ENCODE measurements around the gene TBXA2R.
"Not testable (repeated sequence)": the region's sequence is repeated elsewhere in the genome, so short reads cannot be mapped to it uniquely, and the experiment has no call there.

Gene TBXA2R

DNA sequence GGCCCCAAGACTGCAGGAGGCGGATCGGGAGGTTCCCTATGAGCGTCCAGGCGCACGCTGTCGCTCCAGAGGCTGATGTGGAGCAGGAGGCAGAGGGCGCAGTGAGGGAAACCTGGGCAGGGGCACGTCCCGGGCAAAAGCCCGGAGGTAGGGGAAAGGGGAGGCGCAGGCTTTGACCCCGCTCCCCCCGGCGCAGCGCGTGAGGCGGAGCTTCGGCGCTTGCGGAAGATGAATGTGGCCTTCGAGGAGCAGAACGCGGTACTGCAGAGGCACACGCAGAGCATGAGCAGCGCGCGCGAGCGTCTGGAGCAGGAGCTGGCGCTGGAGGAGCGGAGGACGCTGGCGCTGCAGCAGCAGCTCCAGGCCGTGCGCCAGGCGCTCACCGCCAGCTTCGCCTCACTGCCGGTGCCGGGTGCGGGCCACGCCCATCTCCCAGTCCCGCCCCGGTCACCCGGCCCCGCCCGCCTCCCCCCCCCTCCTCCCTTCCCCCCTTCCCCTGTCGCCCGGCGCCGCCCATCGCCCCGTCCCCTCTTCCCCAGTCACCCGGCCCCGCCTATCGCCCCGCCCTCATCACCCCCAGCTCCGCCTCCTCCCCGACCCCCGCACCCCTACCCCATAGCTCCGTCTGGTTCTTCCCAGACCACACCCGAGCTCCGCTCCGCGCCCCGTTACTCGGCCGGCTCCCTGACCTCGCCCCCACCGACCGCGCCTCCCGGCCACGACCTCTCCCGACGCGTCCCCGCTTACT, 29.8 kb downstream of the TBXA2R start:
- no peak for DNase-seq

- no peak for DNase-seq
Measured at GRCh38 chr19:3575949-3576673, 30.6 kb downstream of the TBXA2R start.

DNA sequence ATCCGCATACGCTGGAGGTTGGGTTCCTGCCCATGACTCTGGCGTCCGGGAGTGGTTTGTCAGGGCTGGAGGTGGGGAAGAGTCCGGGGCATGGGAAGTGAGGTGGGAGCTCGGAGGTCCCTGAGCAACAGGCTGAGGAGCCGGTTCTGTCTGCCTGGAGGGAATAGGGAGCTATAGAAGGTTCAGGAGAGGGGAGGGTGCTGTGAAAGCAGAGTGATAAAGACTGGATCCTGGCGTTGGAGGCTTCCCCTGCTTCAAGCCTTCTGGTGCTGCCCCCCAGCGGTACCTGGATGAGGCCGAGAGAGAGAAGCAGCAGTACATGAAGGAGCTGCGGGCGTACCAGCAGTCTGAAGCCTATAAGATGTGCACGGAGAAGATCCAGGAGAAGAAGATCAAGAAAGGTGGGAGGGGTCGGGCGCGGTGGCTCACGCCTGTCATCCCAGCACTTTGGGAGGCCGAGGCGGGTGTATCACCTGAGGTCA, 31.4 kb downstream of the TBXA2R start:
- DNase-seq: no peak

GRCh38 chr19:3573858-3574637, 32.6 kb downstream of the TBXA2R start:
- DNase-seq: peak; percentile 73 to 83

DNA sequence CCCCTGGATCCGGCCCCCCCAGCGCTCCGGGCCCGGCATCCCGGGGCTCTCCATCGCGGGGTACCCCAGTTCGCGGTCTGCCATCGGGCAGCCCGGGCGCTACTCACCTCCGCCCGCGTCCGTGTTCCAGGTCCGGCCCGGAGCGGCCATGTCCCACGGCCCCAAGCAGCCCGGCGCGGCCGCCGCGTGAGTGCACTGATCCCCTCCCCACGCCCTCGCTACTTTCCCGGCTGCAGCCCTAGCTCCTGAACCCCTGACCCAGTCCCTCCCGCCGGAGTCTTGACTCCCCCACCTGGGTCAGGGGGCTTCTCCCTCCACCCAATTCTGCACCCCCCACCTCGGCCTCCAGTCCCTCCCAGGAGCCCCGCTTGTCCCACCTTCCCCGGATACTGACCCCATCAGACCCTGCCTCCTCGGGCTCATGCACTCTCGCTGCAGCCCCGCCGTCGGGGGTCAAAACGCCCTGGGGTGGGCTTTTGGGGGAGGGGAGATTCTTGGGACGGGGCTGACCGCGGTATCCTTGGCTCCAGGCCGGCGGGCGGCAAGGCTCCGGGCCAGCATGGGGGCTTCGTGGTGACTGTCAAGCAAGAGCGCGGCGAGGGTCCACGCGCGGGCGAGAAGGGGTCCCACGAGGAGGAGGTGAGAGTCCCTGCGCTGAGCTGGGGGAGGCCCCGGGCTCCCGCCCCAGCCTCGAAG, 33.4 kb downstream of the TBXA2R start:
- DNase-seq: no peak

GRCh38 chr19:3572855-3573161, 33.9 kb downstream of the TBXA2R start, which contains the start of gene HMG20B:
Gene HMG20B (plus strand): TSS chr19:3572944. CDS start chr19:3573310, 366 bp downstream.
- no peak for DNase-seq

DNA sequence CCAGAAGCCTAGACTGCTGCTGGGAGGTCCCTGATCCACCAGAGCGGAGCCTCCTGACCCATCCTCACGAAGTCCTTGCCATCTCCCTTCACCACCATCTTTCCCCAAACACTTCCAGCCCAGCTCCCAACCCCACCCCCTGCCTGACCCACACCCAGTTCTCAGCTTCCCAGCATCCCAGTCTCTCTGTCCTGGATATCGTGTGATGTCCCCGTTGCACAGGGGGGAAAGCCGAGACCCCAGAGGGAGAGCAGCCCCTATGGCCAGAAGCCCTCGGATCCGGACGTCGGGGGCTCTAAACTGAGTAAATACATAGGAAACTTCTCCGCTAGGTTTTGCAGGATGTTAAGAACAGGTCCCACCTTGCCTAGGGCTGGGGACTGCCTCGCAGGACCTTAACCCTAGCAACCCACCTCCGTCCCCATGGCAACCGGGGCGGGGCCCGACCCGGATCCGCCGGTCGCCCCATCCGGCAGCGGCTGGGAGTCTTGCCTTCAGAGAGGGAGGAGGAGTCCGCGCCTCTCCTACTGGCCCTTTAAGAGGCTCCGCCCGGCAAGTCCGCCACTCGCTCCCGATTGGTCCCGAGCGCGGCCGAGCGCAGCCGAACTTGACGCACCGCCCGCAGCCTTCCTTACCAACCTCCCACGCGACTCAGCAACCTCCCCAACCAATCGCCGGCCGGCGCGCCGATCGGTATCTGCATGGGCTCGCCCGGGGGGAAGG, 34.4 kb downstream of the TBXA2R start:
- DNase-seq: peak; percentile 99 to 100

DNA sequence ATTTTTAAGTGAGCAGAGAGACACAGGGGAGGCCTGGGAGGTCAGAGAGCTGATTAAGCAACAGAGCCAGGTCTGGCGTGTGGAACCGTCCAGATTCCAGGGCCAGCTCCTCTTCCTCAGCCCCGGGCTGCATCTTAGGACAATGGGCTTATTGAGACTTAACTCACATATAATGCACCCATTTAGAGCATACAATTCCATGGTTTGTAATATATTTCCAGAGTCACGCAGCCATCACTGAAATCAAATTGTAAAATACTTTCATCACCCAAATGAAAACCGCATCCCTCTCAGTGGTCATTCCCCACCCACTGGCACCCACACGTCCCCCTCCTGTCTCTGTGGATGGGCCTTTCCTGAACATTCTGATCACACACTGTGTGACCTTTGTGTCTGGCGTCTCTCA, 36.1 kb downstream of the TBXA2R start:
- DNase-seq: no peak

GRCh38 chr19:3570042-3570441, 36.6 kb downstream of the TBXA2R start:
- DNase-seq: not testable (repeated sequence)

GRCh38 chr19:3565139-3565538, 41.5 kb downstream of the TBXA2R start:
- DNase-seq: no peak

DNA sequence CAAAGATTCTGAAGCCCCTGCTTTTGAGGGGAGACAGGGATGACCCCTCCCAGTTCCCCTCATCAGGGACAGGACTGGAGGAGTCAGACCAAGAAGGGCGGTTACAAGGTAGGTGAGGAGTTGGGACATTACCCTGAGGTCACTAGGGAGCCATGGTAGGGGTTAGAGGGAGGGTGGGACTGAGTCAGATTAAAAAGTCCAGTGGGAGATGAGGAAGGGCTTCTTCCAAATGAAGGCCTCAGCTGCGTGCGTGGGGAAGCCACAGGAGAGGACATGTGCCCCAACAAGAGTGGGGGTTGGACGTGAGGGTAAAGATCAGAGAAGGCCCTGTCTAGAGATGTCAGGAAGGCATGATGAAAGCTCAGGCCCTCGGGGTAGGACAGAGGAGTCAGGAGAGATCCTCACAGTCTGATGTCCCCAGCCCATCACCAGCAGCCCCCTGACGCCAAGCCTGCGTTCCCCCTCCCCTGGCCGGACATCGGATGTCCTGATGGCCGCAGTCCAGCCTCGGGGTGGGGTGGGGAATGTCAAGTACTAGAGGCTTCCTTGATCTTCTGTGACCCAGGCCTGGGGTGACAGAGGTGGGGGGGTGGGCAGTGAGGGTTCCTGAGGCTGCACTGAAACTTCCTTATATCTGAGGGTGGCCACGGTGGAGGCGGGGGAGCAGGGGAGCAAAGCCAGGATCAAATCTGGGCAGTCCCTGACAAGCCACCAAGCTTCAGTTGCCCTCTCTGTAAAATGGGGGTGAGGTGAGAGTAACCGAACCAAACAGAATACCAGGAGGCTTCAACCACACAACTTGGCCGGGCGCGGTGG, 42.8 kb downstream of the TBXA2R start:
- no peak for DNase-seq

GRCh38 chr19:3557461-3558248, 49.0 kb downstream of the TBXA2R start, which contains the start of gene MFSD12:
Gene MFSD12 (minus strand): TSS chr19:3557586. CDS start chr19:3557403, 183 bp downstream.
- peak; percentile 93 to 96 for DNase-seq

GRCh38 chr19:3556978-3557460, 49.7 kb downstream of the TBXA2R start:
- peak; percentile 75 to 77 for DNase-seq

- DNase-seq: no peak
Measured at GRCh38 chr19:3556423-3556977, 50.2 kb downstream of the TBXA2R start.

DNA sequence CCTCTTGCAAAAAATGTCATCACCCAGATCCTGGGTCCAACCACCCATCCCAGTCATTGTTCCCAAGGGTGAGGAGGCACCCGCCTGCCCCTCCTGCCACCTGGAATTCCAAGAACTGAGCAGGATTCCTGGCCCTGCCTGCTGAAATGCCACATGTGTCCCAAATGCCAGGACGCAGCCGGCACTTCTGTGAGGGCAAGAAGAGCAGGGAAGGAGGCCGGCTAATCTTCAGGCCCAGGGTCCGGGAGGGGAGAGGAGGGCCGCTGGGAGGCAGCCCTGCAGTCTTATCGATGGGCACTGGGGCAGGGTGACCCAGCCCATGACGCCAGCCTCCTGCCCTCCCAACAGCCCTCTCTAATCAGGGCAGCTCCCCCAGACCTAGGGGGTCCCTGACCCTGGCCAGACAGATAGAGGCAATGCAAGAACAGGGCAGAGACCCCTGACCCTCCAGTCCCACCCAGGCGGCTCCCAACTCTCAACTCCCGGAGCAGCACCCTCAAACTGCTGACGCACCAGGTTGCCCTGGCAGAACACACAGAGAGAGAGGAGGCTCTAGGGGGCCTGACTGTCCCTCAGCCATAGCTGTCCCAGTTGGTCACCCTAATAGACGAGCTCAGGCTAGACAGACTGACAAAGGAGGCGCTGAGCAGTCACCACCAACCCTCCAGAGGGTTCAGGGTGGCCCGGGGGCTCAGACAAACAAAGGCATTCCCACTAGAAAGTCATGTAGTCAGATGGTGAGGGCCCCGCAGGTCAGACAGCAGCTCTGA, 50.8 kb downstream of the TBXA2R start:
- no peak for DNase-seq

DNA sequence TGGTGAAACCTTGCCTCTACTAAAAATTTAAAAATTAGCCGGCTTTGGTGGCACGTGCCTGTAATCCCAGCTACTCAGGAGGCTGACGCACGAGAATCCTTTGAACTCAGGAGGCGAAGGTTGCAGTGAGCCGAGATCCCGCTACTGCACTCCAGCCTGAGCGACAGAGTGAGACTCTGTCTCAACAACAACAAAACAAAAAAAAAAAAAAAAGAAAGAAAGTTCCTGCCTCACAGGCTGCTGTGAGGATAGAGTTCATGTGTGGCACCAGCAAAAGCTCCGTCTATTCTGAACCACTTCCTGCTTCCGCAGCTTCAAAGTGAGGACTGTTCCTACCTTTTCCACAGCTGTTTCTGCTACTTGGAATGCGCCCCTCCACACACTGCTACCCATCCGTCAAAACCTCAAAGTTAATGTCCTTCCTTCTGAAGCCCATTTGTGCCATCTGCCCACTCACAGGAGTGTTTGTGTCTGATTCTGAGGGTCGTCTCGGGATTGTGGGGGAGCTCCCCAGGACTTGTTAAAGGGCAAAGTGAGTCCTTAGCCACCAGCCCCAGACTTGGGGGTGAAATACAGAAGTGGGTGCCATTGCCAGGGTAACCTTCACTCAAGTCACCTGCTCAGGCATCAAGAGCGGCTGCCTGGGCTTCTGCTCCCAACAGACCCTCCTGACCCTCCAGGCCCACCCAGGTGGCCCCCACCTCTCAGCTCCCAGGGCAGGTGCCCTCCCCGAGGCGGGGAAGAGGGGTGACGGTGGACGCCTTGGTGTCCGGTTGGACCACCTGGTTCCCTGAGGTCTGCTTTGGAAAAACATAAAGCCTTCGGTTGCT, 52.2 kb downstream of the TBXA2R start:
- DNase-seq: peak in 1 of 2 donors; percentile 40

DNA sequence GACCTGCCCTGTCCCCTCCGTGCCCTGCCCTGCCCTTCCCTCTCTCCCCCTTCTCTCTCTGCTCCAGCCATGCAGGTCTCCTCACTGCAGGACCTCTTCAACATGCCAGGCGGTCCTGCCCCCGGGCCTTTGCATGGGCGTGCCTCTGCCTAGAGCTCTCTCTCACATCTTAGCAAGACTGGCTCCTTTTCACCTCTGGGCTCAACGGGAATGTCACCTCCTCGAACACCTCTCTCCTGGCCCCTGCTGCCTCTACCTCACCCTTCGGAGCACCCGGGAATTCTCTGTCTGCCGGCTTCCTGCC, 54.9 kb downstream of the TBXA2R start:
- DNase-seq: no peak

Measured in activated CD4-positive, alpha-beta T cell treated with anti-CD3 and anti-CD28 coated beads for 4 hours (primary cell).